ENCODE measurements around the gene FKRP. TPM values are rescaled to one million over a fixed set of nuclear protein-coding genes. Genes with fewer than 3 reads are reported as not detected.
"Not testable (repeated sequence)": the region's sequence is repeated elsewhere in the genome, so short reads cannot be mapped to it uniquely, and the experiment has no call there.

Gene FKRP
- total RNA-seq, 1 donor from 2014 or later: 37.7 TPM

DNA sequence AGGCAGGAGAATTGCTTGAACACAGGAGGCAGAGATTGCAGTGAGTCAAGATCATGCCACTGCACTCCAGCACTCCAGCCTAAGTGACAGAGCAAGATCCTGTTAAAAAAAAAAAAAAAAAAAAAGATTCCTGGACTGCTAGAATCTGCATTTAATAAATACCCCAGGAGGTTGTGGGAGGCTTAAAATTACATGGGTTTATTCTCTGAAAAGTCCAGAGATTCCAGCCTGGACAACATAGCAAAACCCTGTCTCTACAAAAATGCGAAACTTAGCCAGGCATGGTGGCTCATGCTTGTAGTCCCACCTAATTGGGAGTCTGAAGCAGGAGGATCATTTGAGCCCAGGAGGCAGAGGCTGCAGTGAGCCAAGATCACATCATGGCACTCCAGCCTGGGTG, 52.0 kb downstream of the FKRP start:
- Mint-ChIP-seq H3K9me3 (ENCODE audit: unreplicated experiment) (no peaks in the 10 kb centered on the region), H3K27me3 (ENCODE audit: unreplicated experiment) (no peaks in the 10 kb centered on the region)
- DNase-seq (ENCODE audit: extremely low spot score, unreplicated experiment): no peak

DNA sequence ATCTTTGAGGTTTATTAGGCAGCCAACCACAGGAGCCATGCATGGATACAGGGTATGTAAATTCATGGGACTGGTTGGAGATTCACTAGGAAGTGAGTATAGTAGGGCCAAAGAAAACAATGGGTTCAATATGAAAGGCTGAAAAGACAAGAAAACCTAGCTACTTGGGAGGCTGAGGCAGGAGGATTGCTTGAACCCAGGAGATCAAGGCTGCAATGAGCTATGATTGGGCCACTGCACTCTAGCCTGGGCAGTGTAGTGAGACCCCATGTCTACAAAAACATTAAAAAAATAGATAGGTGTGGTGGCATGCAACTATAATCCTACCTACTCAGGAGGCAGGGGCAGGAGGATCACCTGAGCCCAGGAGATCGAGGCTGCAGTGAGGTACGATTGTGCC, 52.9 kb downstream of the FKRP start:
- H3K9me3 Mint-ChIP-seq (ENCODE audit: unreplicated experiment): no peaks in the 10 kb centered on the region
- H3K4me3 Mint-ChIP-seq (ENCODE audit: unreplicated experiment): no peak overlapping the region
- TF ChIP-seq, protein P1, sequence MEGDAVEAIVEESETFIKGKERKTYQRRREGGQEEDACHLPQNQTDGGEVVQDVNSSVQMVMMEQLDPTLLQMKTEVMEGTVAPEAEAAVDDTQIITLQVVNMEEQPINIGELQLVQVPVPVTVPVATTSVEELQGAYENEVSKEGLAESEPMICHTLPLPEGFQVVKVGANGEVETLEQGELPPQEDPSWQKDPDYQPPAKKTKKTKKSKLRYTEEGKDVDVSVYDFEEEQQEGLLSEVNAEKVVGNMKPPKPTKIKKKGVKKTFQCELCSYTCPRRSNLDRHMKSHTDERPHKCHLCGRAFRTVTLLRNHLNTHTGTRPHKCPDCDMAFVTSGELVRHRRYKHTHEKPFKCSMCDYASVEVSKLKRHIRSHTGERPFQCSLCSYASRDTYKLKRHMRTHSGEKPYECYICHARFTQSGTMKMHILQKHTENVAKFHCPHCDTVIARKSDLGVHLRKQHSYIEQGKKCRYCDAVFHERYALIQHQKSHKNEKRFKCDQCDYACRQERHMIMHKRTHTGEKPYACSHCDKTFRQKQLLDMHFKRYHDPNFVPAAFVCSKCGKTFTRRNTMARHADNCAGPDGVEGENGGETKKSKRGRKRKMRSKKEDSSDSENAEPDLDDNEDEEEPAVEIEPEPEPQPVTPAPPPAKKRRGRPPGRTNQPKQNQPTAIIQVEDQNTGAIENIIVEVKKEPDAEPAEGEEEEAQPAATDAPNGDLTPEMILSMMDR (IDR thresholded peaks at IDR 0.05): no peak
- H3K27ac Mint-ChIP-seq (ENCODE audit: unreplicated experiment): no peak overlapping the region
- peaks cover 18% of the 10 kb centered on the region for H3K4me1 Mint-ChIP-seq (ENCODE audit: unreplicated experiment)
- no peaks in the 10 kb centered on the region for H3K36me3 Mint-ChIP-seq (ENCODE audit: unreplicated experiment)
- DNase-seq (ENCODE audit: extremely low spot score, unreplicated experiment): no peak
- H3K27me3 Mint-ChIP-seq (ENCODE audit: unreplicated experiment): no peaks in the 10 kb centered on the region

More for the DNA sequence above, 52.0 kb downstream of the FKRP start:
- H3K4me3 Mint-ChIP-seq (ENCODE audit: unreplicated experiment): no peak overlapping the region
- TF ChIP-seq, protein P1 (IDR thresholded peaks at IDR 0.05): no peak
- H3K36me3 Mint-ChIP-seq (ENCODE audit: unreplicated experiment): no peaks in the 10 kb centered on the region
- H3K4me1 Mint-ChIP-seq (ENCODE audit: unreplicated experiment): peaks cover 26% of the 10 kb centered on the region
- no peak overlapping the region for H3K27ac Mint-ChIP-seq (ENCODE audit: unreplicated experiment)

DNA sequence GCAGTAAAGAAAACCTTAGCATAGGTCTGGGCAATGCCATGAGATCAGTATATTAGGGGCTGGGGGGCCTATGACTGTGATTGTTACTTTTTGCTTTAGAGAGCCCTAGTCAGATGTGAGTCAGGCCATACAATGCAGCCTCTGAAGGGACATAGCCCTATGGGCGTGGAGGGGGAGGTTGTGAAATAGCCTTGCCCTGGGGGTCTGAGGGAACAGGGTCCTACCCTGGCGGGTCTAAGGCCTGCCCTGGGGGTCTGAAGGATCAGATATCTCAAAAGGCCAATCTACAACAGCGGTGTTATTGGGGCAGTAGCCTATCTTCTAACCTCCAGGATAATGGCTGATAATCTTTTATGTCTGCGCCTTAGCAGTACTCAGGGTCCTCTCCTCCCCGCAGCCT, 56.3 kb downstream of the FKRP start:
- Mint-ChIP-seq H3K27me3 (ENCODE audit: unreplicated experiment) (no peaks in the 10 kb centered on the region), H3K36me3 (ENCODE audit: unreplicated experiment) (no peaks in the 10 kb centered on the region), H3K27ac (ENCODE audit: unreplicated experiment) (no peak overlapping the region), H3K4me1 (ENCODE audit: unreplicated experiment) (peaks cover 1% of the 10 kb centered on the region), H3K9me3 (ENCODE audit: unreplicated experiment) (no peaks in the 10 kb centered on the region), H3K4me3 (ENCODE audit: unreplicated experiment) (no peak overlapping the region)
- DNase-seq (ENCODE audit: extremely low spot score, unreplicated experiment): no peak
- TF ChIP-seq, protein P1 (IDR thresholded peaks at IDR 0.05): no peak

DNA sequence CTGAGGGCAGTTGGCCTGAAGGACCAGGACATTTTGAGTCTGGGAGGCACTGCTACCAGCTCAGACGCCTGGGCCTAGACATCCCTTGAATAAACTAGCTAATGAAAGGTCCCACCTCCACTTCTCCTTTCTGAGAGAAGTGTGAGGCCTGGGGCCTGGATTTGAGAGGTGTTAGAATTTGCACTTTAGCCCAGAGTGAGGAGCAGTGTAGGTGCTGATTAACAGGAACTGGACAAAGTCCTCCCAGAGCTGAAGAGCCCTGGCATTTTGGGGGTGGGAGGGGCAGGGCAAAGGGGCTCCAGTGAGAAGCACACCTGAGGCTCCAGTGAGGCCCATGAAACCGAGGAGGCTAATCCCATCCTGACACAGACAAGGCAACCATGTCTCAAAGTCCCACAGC, 57.7 kb downstream of the FKRP start:
- no peak for DNase-seq (ENCODE audit: extremely low spot score, unreplicated experiment)
- no peaks in the 10 kb centered on the region for H3K36me3 Mint-ChIP-seq (ENCODE audit: unreplicated experiment)
- TF ChIP-seq, protein P1 (IDR thresholded peaks at IDR 0.05): no peak
- H3K4me3 Mint-ChIP-seq (ENCODE audit: unreplicated experiment): no peak overlapping the region
- H3K27ac Mint-ChIP-seq (ENCODE audit: unreplicated experiment): no peak overlapping the region
- H3K9me3 Mint-ChIP-seq (ENCODE audit: unreplicated experiment): no peaks in the 10 kb centered on the region
- H3K27me3 Mint-ChIP-seq (ENCODE audit: unreplicated experiment): no peaks in the 10 kb centered on the region
- H3K4me1 Mint-ChIP-seq (ENCODE audit: unreplicated experiment): no peaks in the 10 kb centered on the region

DNA sequence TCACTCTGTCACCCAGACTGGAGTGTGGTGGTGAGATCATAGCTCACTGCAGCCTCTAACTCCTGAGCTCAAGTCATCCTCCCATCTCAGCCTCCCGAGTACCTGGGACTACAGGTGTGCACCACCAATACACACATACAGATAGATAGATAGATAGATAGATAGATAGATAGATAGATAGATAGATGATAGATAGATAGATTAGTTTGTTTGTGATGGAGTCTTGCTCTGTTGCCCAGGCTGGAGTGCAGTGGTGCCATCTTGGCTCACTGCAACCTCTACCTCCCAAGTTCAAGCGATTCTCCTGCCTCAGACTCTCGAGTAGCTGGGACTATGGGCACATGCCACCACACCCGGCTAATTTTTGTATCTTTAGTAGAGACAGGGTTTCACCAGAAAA, 58.6 kb downstream of the FKRP start:
- not testable (repeated sequence) for H3K27me3 Mint-ChIP-seq (ENCODE audit: unreplicated experiment); H3K27ac Mint-ChIP-seq (ENCODE audit: unreplicated experiment); H3K4me1 Mint-ChIP-seq (ENCODE audit: unreplicated experiment); DNase-seq (ENCODE audit: extremely low spot score, unreplicated experiment); H3K9me3 Mint-ChIP-seq (ENCODE audit: unreplicated experiment); H3K36me3 Mint-ChIP-seq (ENCODE audit: unreplicated experiment); H3K4me3 Mint-ChIP-seq (ENCODE audit: unreplicated experiment)

DNA sequence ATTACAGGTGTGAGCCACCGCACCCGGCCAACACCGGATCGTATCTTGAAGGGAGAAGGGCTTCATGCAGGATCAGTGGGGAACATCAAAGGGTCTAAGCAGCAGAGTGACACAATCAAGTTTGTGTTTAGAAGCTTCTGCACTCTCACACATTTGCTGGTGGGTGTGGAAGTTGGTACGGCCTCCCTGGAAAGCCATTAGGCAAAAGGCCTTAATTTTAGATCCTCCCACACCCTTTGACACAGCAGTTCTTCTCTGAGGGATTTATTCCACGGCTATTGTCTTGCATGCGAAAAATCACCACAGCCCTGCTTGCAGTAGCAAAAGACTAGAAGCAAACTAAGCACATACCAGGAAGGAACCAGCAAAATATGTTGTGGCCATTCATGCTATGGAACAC, 60.8 kb downstream of the FKRP start:
- TF ChIP-seq, protein P1 (IDR thresholded peaks at IDR 0.05): no peak
- DNase-seq (ENCODE audit: extremely low spot score, unreplicated experiment): no peak
- Mint-ChIP-seq H3K9me3 (ENCODE audit: unreplicated experiment) (no peaks in the 10 kb centered on the region), H3K36me3 (ENCODE audit: unreplicated experiment) (no peaks in the 10 kb centered on the region), H3K27ac (ENCODE audit: unreplicated experiment) (no peak overlapping the region), H3K4me3 (ENCODE audit: unreplicated experiment) (no peak overlapping the region), H3K27me3 (ENCODE audit: unreplicated experiment) (no peaks in the 10 kb centered on the region), H3K4me1 (ENCODE audit: unreplicated experiment) (no peaks in the 10 kb centered on the region)

All from osteocyte (in vitro differentiated cells).